Central memory CD4-positive, alpha-beta T cell (primary cell): ENCODE measurements around the gene FRAS1.
"Not testable (repeated sequence)": the region's sequence is repeated elsewhere in the genome, so short reads cannot be mapped to it uniquely, and the experiment has no call there.

Experiments used
- DNase-seq: peaks from one replicate; pipeline ENCODE4 v3.0.0; 2022

Gene FRAS1

GRCh38 chr4:78527103-78527502, 470.0 kb downstream of the FRAS1 start:
- DNase-seq, result no peak

GRCh38 chr4:78527555-78527954, 470.4 kb downstream of the FRAS1 start:
- DNase-seq, result no peak

GRCh38 chr4:78528327-78528726, 471.2 kb downstream of the FRAS1 start:
- DNase-seq, result no peak

GRCh38 chr4:78529569-78530209, 472.6 kb downstream of the FRAS1 start:
- DNase-seq, result no peak

GRCh38 chr4:78532046-78532445, 474.9 kb downstream of the FRAS1 start:
- no peak for DNase-seq

- DNase-seq, result no peak
Observed at GRCh38 chr4:78533854-78534253, 476.7 kb downstream of the FRAS1 start.

GRCh38 chr4:78534286-78534955, 477.3 kb downstream of the FRAS1 start:
- no peak for DNase-seq

- no peak for DNase-seq
Observed at GRCh38 chr4:78542373-78542772, 485.2 kb downstream of the FRAS1 start.

GRCh38 chr4:78543424-78544125, 486.5 kb downstream of the FRAS1 start:
- DNase-seq, result no peak

- no peak for DNase-seq
Observed at GRCh38 chr4:78544678-78545077, 487.6 kb downstream of the FRAS1 start.

- DNase-seq, result no peak
Observed at GRCh38 chr4:78545275-78546246, 488.4 kb downstream of the FRAS1 start.

GRCh38 chr4:78547899-78548298, 490.8 kb downstream of the FRAS1 start:
- not testable (repeated sequence) for DNase-seq

- DNase-seq, result not testable (repeated sequence)
Observed at GRCh38 chr4:78548889-78549288, 491.8 kb downstream of the FRAS1 start.

GRCh38 chr4:78551420-78552351, 494.6 kb downstream of the FRAS1 start, which contains the start of gene ANXA3:
ANXA3 (plus strand) TSS chr4:78551770; CDS start chr4:78554474, 2,704 bp downstream.
- DNase-seq, result no peak

GRCh38 chr4:78552389-78553042, 495.4 kb downstream of the FRAS1 start:
- no peak for DNase-seq

- no peak for DNase-seq
Observed at GRCh38 chr4:78553043-78553396, 495.9 kb downstream of the FRAS1 start.

- no peak for DNase-seq
Observed at GRCh38 chr4:78553529-78554060, 496.5 kb downstream of the FRAS1 start.

GRCh38 chr4:78556665-78557064, 499.5 kb downstream of the FRAS1 start:
- DNase-seq, result no peak

- no peak for DNase-seq
Observed at GRCh38 chr4:78557841-78558240, 500.7 kb downstream of the FRAS1 start.

GRCh38 chr4:78558410-78558809, 501.3 kb downstream of the FRAS1 start:
- no peak for DNase-seq
